ENCODE measurements around the gene MRM3. TPM values are rescaled to one million over a fixed set of nuclear protein-coding genes. Genes with fewer than 3 reads are reported as not detected.

MRM3 gene
- total RNA-seq, 4 donors from 2014 or later = 17.4 to 25.9 (median 23.9) TPM

GRCh38 chr17:740240-741017 lies 41.7 kb upstream of the MRM3 start:
- peaks cover 27 to 71% (median 63%) of the 10 kb centered on the region in 4 donors for H3K36me3 ChIP-seq
- TF ChIP-seq EP300 (IDR thresholded peaks at IDR 0.05) = no peak
- no peak for TF ChIP-seq CTCF (IDR thresholded peaks at IDR 0.05)
- no peak for TF ChIP-seq POLR2AphosphoS5 (IDR thresholded peaks at IDR 0.05)
- TF ChIP-seq POLR2A (IDR thresholded peaks at IDR 0.05; ENCODE audit: low read depth) = no peak
- 79% methylated on average over 18 of the region's 18 CpGs for WGBS
- H3K4me3 ChIP-seq = no peak overlapping the region
- H3K9me3 ChIP-seq = no peaks in the 10 kb centered on the region
- DNase-seq (ENCODE audit: extremely low spot score) = no peak
- intact Hi-C loops (cut with DNase I) = no loop called here
- no peaks in the 10 kb centered on the region for H3K27me3 ChIP-seq
- no peaks in the 10 kb centered on the region for H3K4me1 ChIP-seq
- no peak overlapping the region for H3K27ac ChIP-seq (replicated peaks in 1 of 4)

GRCh38 chr17:742147-742793 lies 39.9 kb upstream of the MRM3 start:
- intact Hi-C loops (cut with DNase I) = no loop called here
- Histone ChIP-seq H3K36me3 (peaks cover 42 to 90% (median 82%) of the 10 kb centered on the region in 4 donors), H3K4me3 (no peak overlapping the region), H3K27me3 (no peaks in the 10 kb centered on the region), H3K9me3 (no peaks in the 10 kb centered on the region), H3K4me1 (no peaks in the 10 kb centered on the region), H3K27ac (replicated peaks in 1 of 4) (no peak overlapping the region)
- TF ChIP-seq POLR2A (IDR thresholded peaks at IDR 0.05; ENCODE audit: low read depth) (no peak), CTCF (IDR thresholded peaks at IDR 0.05) (no peak), EP300 (IDR thresholded peaks at IDR 0.05) (no peak), POLR2AphosphoS5 (IDR thresholded peaks at IDR 0.05) (no peak)
- no peak for DNase-seq (ENCODE audit: extremely low spot score)
- whole genome bisulfite sequencing = 83% methylated on average over 11 of the region's 11 CpGs

GRCh38 chr17:743139-743538 lies 39.0 kb upstream of the MRM3 start:
- no peaks in the 10 kb centered on the region for H3K4me1 ChIP-seq
- intact Hi-C loops (cut with DNase I) = no loop called here
- TF ChIP-seq POLR2A (IDR thresholded peaks at IDR 0.05; ENCODE audit: low read depth) (no peak), CTCF (IDR thresholded peaks at IDR 0.05) (no peak), EP300 (IDR thresholded peaks at IDR 0.05) (no peak), POLR2AphosphoS5 (IDR thresholded peaks at IDR 0.05) (no peak)
- H3K4me3 ChIP-seq = no peak overlapping the region
- no peaks in the 10 kb centered on the region for H3K9me3 ChIP-seq
- no peak overlapping the region for H3K27ac ChIP-seq (replicated peaks in 1 of 4)
- DNase-seq (ENCODE audit: extremely low spot score) = no peak
- 86% methylated on average over 4 of the region's 4 CpGs for WGBS
- no peaks in the 10 kb centered on the region for H3K27me3 ChIP-seq
- H3K36me3 ChIP-seq = peaks cover 46 to 97% (median 90%) of the 10 kb centered on the region in 4 donors

GRCh38 chr17:744937-745336 lies 37.2 kb upstream of the MRM3 start:
- Histone ChIP-seq H3K4me1 (peaks cover 0 to 5% (median 2%) of the 10 kb centered on the region in 4 donors), H3K9me3 (no peaks in the 10 kb centered on the region), H3K27me3 (no peaks in the 10 kb centered on the region), H3K4me3 (no peak overlapping the region), H3K27ac (replicated peaks in 1 of 4) (no peak overlapping the region), H3K36me3 (peaks cover 43 to 87% (median 82%) of the 10 kb centered on the region in 4 donors)
- intact Hi-C loops (cut with DNase I) = no loop called here
- TF ChIP-seq POLR2A (IDR thresholded peaks at IDR 0.05; ENCODE audit: low read depth) = no peak
- no peak for TF ChIP-seq CTCF (IDR thresholded peaks at IDR 0.05)
- no peak for TF ChIP-seq EP300 (IDR thresholded peaks at IDR 0.05)
- no peak for TF ChIP-seq POLR2AphosphoS5 (IDR thresholded peaks at IDR 0.05)
- DNase-seq (ENCODE audit: extremely low spot score) = no peak
- 86% methylated on average over 9 of the region's 9 CpGs for WGBS

Data from esophagus muscularis mucosa (tissue), 4 donors.